A549 (cell line): ENCODE data around the gene HYAL3.

Experiments used
- CTCF ChIP-seq: fragments of >200 bp; sonication (Bioruptor Twin); formaldehyde crosslinking; IDR thresholded peaks from 3 replicates; pipeline ENCODE4 v1.5.1; 2016
- EHF ChIP-seq: fragments of 250-450 bp; sonication (Bioruptor Pico); IDR thresholded peaks from 2 replicates; pipeline ENCODE4 v1.5.0; 2020; ENCODE audit warnings: mild to moderate bottlenecking
- ESRRA ChIP-seq: fragments of 150-350 bp; IDR thresholded peaks from 2 replicates; pipeline ENCODE4 v1.6.1; 2014; ENCODE audit warnings: mild to moderate bottlenecking, low read length, borderline replicate concordance
- KDM1A ChIP-seq: fragments of 200-600 bp; sonication (generic); IDR thresholded peaks from 2 replicates; pipeline ENCODE4 v1.6.1; 2016; ENCODE audit warnings: low read depth, mild to moderate bottlenecking
- KDM5A ChIP-seq: fragments of 200-600 bp; sonication (generic); IDR thresholded peaks from 2 replicates; pipeline ENCODE4 v1.6.1; 2016; ENCODE audit warnings: antibody characterized with exemption, mild to moderate bottlenecking
- MAZ ChIP-seq: fragments of 150-350 bp; IDR thresholded peaks from 2 replicates; pipeline ENCODE4 v1.6.1; 2014; ENCODE audit warnings: antibody characterized with exemption, low read depth, low read length, borderline replicate concordance
- MYC ChIP-seq: IDR thresholded peaks from 2 replicates; pipeline ENCODE4 v1.6.1; 2012; ENCODE audit warnings: mild to moderate bottlenecking, inconsistent platforms, low read length, improper control_type of control experiment, borderline replicate concordance
- POLR2A ChIP-seq: IDR thresholded peaks from 2 replicates; pipeline ENCODE4 v1.6.1; 2012; ENCODE audit warnings: mild to moderate bottlenecking, low read length
- RAD21 ChIP-seq, 2 experiments: fragments of >200 bp in 1 of 2; sonication (Bioruptor Twin) in 1 of 2; formaldehyde crosslinking in 1 of 2; IDR thresholded peaks in 1 of 2; conservative IDR thresholded peaks in 1 of 2; 2 replicates in 1 of 2; 3 replicates in 1 of 2; pipeline ENCODE4 v1.6.1; 2012 to 2018; ENCODE audit warnings: inconsistent platforms in 1 of 2
- REST ChIP-seq: fragments of 200-600 bp; sonication (generic); IDR thresholded peaks from 2 replicates; pipeline ENCODE4 v1.6.1; 2016; ENCODE audit warnings: antibody characterized with exemption, mild to moderate bottlenecking, moderate library complexity
- SMC3 ChIP-seq: fragments of >200 bp; sonication (Bioruptor Twin); formaldehyde crosslinking; IDR thresholded peaks from 3 replicates; pipeline ENCODE4 v1.6.1; 2018; ENCODE audit warnings: inconsistent platforms
- TF ChIP-seq, protein P1 (sequence below): IDR thresholded peaks from 2 replicates; pipeline ENCODE4 v1.6.1; 2012

DNA sequence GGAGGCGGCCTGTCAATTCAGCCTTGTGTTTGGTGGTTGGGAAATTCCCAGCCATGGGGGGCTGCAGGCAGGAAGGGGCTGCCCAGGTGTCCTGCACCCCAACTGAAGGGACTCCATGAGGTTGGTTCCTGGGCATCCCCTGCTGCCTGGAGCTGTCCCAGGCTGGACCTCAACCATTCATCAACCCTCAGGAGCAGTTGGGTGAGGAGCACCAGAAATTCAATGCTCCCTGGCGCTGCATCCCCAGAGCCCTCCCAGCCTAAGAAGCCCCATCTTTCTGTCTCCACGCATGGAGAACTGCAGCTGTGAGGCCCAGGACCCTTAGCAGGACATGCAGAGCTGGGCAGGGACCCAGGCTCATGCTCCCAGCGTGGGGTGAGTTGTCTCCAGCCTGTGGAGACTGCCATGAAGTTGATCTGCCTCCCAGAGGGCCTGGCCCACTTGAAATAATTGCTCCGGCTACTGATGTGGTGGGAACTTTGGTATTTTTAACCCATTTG is 38.2 kb downstream of the HYAL3 start:
- TF ChIP-seq REST (no peak), CTCF (no peak), SMC3 (no peak), KDM1A (no peak), EHF (no peak), MAZ (no peak), POLR2A (no peak), KDM5A (no peak), ESRRA (no peak), RAD21 (conservative IDR thresholded peaks at IDR 0.05 in 1 of 2, IDR thresholded peaks at IDR 0.05 in 1 of 2) (no peak), MYC (no peak)
- TF ChIP-seq, protein P1, sequence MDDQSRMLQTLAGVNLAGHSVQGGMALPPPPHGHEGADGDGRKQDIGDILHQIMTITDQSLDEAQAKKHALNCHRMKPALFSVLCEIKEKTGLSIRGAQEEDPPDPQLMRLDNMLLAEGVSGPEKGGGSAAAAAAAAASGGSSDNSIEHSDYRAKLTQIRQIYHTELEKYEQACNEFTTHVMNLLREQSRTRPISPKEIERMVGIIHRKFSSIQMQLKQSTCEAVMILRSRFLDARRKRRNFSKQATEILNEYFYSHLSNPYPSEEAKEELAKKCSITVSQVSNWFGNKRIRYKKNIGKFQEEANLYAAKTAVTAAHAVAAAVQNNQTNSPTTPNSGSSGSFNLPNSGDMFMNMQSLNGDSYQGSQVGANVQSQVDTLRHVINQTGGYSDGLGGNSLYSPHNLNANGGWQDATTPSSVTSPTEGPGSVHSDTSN, result no peak
